Retinal pigment epithelial cell (primary cell): ENCODE results near the gene POLR2E.

ENCODE experiments used
- DNase-seq: peaks from one replicate; pipeline ENCODE4 v3.0.0-alpha.2; 2010; ENCODE audit warnings: low read depth
- H3K4me3 ChIP-seq: 2 replicates; pipeline ENCODE4 v1.5.1; 2011; ENCODE audit warnings: mild to moderate bottlenecking, low read length, control low read depth, moderate library complexity
- TF ChIP-seq, protein P1 (sequence below): conservative IDR thresholded peaks from 2 replicates; pipeline ENCODE4 v1.5.1; 2011; ENCODE audit warnings: low read depth, low read length, control low read depth, inconsistent platforms

The POLR2E gene

DNA sequence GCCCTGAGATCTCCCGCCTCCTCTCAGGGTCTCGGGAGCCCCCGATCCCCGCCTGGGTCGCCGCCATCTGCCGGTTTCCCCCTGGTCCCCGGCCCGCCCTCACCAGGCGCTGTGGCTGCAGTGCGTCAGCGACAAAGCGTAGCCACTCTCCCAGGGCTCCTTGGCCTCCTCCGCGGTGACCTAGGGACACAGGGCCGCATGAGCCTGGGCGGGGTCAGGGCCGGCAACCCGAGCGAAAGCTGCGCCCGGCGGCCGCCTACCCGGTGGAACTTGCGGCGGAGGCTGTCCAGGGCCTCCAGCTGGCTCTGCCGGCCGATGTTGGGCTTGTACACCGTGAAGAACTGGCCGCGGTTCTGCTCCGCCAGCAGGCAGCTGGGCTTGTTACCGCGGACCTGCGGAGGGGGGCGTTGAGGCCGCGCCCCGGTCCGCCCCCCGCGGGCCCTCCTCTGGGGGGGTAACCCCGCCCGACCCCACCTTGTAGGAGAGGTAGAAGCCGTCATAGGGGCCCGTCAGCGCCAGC, 13.9 kb upstream of the POLR2E start:
- TF ChIP-seq, protein P1, sequence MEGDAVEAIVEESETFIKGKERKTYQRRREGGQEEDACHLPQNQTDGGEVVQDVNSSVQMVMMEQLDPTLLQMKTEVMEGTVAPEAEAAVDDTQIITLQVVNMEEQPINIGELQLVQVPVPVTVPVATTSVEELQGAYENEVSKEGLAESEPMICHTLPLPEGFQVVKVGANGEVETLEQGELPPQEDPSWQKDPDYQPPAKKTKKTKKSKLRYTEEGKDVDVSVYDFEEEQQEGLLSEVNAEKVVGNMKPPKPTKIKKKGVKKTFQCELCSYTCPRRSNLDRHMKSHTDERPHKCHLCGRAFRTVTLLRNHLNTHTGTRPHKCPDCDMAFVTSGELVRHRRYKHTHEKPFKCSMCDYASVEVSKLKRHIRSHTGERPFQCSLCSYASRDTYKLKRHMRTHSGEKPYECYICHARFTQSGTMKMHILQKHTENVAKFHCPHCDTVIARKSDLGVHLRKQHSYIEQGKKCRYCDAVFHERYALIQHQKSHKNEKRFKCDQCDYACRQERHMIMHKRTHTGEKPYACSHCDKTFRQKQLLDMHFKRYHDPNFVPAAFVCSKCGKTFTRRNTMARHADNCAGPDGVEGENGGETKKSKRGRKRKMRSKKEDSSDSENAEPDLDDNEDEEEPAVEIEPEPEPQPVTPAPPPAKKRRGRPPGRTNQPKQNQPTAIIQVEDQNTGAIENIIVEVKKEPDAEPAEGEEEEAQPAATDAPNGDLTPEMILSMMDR: no peak
- no peak for DNase-seq
- no peak overlapping the region for H3K4me3 ChIP-seq

DNA sequence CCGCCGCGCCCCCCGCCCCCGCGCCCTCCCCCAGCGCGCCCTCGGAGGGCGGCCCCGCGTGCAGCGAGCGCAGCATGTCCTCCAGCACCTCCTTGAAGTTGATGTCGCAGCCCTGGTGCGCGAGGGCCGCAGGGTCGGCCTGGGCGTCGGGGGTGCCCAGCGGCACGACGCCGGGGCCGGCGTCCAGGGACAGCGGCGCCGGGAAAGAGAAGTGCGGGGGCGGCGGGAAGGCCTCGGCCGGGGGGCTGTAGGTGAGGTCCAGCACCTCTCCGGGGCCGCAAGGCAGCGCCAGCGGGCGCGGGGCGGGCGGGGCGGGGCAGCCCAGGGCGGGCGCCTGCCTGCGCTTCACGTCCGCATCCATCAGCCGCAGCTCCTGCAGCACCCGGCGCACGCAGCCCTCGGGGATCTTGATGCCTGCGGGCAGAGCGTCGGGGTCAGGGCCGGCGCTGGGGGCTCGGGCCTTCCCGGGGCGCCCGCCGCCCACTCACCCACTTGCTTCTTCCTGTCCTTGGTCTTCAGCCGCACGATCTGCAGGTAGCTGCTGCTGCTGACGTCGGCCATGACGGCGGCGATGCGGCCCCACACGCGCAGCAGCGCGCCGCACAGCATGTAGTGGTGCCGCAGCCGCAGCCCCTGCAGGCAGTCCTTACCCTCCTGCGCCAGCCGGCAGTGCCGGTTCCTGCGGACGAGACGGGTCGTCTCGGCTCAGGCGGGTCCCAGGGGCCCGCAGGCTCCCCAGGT, 13.3 kb upstream of the POLR2E start:
- H3K4me3 ChIP-seq: no peak overlapping the region
- DNase-seq: no peak
- TF ChIP-seq, protein P1: no peak

DNA sequence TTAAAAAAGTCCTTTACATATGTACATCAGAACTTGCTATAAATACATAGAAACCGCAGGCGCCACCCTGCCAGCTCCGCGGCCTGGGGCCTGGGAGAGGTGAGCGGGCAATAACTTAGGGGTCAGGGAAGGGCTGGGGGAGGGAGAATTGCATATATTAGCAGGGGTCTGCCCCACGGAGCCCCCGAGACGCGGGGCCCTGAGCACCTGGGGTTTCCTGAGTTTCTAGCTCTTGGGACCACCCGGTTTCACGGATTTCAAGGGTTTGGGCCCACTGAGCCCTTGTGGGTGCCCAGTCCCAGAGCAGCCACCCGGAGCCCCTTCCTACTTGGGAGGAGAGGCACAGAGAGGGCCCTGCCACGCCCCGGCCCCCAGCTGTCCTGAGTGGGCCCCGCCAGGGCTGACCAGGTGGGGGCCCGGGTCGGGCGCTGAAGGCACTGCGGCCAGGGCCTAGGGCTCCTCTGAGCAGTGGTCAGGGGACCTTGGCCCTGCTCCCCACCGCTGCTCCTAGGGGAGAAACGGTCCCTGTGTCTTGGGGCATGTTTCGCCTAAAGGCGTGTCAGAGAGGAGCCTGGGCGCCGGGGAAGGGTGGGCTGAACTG, 12.6 kb upstream of the POLR2E start:
- no peak for DNase-seq
- H3K4me3 ChIP-seq: no peak overlapping the region
- TF ChIP-seq, protein P1: no peak

DNA sequence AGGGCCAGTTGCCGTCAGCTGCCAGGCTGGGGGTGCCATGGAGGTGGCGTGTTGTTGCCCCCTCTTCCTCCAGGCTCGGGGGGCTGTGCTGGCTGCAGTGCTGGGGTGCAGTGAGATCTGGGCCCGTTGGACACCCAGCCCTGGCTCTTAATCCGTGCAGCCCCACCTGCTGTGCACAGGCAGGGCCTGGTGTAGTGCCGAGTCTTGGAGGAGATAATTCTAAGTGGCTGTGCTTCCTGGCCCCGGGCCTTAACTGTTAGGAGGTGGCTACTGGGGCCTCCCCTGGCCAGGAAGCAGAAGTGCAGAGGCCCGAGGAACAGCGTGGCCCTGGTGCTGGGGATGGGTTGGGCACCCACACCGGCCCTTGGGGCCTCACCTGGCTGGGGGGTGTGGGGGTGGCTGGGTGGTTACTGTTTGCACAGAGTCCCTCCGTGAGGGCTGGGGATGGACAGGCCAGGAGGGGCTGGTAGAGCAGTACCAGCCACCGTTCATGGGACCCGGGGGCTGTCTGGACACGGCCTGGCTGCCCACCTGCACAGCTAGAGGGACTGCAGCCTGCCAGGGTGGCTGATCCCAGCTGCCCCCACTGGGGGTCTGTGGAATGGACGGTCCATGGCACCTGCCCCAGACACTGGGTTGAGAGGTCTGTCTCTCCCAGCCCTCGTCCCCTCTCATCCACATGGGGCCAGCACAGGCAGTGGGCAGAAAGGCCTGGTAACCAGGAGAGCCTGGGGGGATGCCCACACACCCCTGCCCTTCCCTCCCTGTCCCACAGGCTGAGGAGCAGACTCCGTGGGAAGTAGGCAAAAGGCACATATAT, 11.9 kb upstream of the POLR2E start:
- TF ChIP-seq, protein P1: peak; percentile 32

DNA sequence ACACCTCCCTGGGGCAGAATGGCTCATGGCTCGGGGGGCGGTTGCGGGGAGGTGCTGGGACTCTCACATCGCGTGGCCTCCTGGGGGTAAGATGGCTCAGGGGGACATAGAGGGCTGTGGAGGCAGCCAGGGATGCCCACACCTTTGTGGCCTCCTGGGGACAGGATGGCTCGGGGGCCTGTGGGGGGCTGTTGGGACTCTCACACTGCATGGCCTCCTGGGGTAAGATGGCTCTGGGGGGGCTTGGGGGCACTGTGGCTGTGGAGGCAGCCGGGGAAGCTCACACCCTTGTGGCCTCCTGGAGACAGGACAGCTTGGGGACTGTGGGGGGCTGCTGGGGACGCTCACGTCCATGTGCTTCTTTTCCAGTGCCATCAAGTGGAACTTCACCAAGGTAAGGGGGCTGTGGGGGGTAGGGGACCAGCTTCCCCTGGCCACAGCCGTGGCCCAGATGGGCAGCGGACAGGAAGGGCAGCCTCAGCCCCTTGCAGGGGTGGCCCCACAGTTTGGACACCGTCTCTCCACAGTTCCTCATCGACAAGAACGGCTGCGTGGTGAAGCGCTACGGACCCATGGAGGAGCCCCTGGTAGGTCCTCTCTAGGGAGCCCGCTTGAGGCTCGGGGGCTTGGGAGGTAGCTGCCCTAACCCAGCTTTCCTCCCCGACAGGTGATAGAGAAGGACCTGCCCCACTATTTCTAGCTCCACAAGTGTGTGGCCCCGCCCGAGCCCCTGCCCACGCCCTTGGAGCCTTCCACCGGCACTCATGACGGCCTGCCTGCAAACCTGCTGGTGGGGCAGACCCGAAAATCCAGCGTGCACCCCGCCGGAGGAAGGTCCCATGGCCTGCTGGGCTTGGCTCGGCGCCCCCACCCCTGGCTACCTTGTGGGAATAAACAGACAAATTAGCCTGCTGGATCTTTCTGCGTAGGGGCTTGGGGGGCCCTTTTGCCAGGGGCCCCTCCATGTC, 11.0 kb upstream of the POLR2E start:
- H3K4me3 ChIP-seq: peak overlapping the region; percentile 68
- no peak for DNase-seq
- TF ChIP-seq, protein P1: no peak

More for the DNA sequence above, 11.9 kb upstream of the POLR2E start:
- no peak overlapping the region for H3K4me3 ChIP-seq
- no peak for DNase-seq
